Kidney (tissue), 14 donors: ENCODE data around the gene NR3C2. TPM values are rescaled to one million over a fixed set of nuclear protein-coding genes. Genes with fewer than 3 reads are reported as not detected.
A peak's percentile ranks its signal among the peaks of the same experiment; 100 is the strongest.

ENCODE experiments used
- DNase-seq, 5 donors: peaks; one replicate each; pipeline ENCODE4 v3.0.0-alpha.2; 2013 to 2020
- FAIRE-seq: peaks from 2 replicates; lab custom pipeline; 2012; peaks lifted over from hg19 to GRCh38; lab: Jason Lieb, UNC
- H3K27ac ChIP-seq, 2 donors: one replicate each; pipeline ENCODE4 v1.7.0; 2013; ENCODE audit warnings: low read depth in 2 of 2, low read length in 2 of 2, inconsistent platforms in 1 of 2
- H3K27me3 ChIP-seq: one replicate; pipeline ENCODE4 v1.7.1; 2013; ENCODE audit warnings: low read length, inconsistent platforms; ENCODE audit not compliant: control insufficient read depth, insufficient read depth
- H3K36me3 ChIP-seq, 3 donors: one replicate each; pipeline versions ENCODE4 v1.7.0 to v1.7.1; 2013; ENCODE audit warnings: low read length in 3 of 3, control low read depth in 1 of 3, inconsistent platforms in 1 of 3; ENCODE audit not compliant: insufficient read depth in 3 of 3, control insufficient read depth in 2 of 3
- H3K4me1 ChIP-seq, 3 donors: one replicate each; pipeline versions ENCODE4 v1.7.0 to v1.7.1; 2013; ENCODE audit warnings: low read length in 3 of 3, inconsistent platforms in 1 of 3, low read depth in 1 of 3; ENCODE audit not compliant: control insufficient read depth in 2 of 3, insufficient read depth in 2 of 3
- H3K4me3 ChIP-seq, 3 donors: one replicate each; pipeline versions ENCODE4 v1.7.0 to v1.8.1; 2013; ENCODE audit warnings: low read length in 3 of 3, control low read depth in 1 of 3, inconsistent platforms in 1 of 3
- H3K9ac ChIP-seq, 3 donors: one replicate each; pipeline versions ENCODE4 v1.7.0 to v1.7.1; 2013; ENCODE audit warnings: low read length in 3 of 3, control low read depth in 1 of 3, inconsistent platforms in 1 of 3
- H3K9me3 ChIP-seq, 3 donors: one replicate each; pipeline versions ENCODE4 v1.7.0 to v1.7.1; 2013; ENCODE audit warnings: low read length in 3 of 3, control low read depth in 1 of 3, inconsistent platforms in 1 of 3; ENCODE audit not compliant: control insufficient read depth in 2 of 3, insufficient read depth in 1 of 3
- intact Hi-C: fragments of 100-400 bp; cut with DNase I; formaldehyde crosslinking; loops from one replicate; pipeline ENCODE4 v1.11.1; 2022
- polyA plus RNA-seq: library from polyadenylated mRNA; stranded (reverse); fragments of 350-450 nt; fragmentation: Illumina TruSeq; extraction: RNeasy Lipid Tissue Mini Kit (QIAGEN cat#74804); gene quantifications from one replicate; pipeline ENCODE4 v1.2.3, GENCODE V29; 2014; ENCODE audit warnings: low read depth, low replicate concordance; ENCODE audit not compliant: insufficient read depth
- total RNA-seq: library from RNA; stranded (reverse); fragmentation: NEBNext Ultra II Directional; extraction: Animal tissue kit (Norgen Biotek cat#: 25700); gene quantifications from one replicate; pipeline ENCODE4 v1.2.1, GENCODE V29; 2021
- TF ChIP-seq, protein P1 (sequence below): IDR thresholded peaks from 3 replicates; pipeline ENCODE4 v1.5.1; 2012; ENCODE audit warnings: mild to moderate bottlenecking, moderate library complexity, borderline replicate concordance; ENCODE audit not compliant: insufficient read depth; ENCODE audit errors: extremely low read depth
- donor health status: control.
- donor health status: control.
- donor health status: control.
- donor health status: control.
- donor health status: control.
- donor health status: DM: yes; HTN: yes; CAD: no.
- donor health status: Normal renal cell carcinoma (clear cell type).

Gene NR3C2
- total and polyA plus RNA-seq, 2 donors from 2014 or later: 8.7 to 43.4 TPM

- Histone ChIP-seq H3K4me1 (peaks cover 0 to 5% (median 5%) of the 10 kb centered on the region in 3 donors), H3K4me3 (no peak overlapping the region), H3K27ac (no peak overlapping the region), H3K27me3 (no peaks in the 10 kb centered on the region), H3K9ac (no peak overlapping the region), H3K36me3 (no peaks in the 10 kb centered on the region), H3K9me3 (no peaks in the 10 kb centered on the region)
- TF ChIP-seq, protein P1, sequence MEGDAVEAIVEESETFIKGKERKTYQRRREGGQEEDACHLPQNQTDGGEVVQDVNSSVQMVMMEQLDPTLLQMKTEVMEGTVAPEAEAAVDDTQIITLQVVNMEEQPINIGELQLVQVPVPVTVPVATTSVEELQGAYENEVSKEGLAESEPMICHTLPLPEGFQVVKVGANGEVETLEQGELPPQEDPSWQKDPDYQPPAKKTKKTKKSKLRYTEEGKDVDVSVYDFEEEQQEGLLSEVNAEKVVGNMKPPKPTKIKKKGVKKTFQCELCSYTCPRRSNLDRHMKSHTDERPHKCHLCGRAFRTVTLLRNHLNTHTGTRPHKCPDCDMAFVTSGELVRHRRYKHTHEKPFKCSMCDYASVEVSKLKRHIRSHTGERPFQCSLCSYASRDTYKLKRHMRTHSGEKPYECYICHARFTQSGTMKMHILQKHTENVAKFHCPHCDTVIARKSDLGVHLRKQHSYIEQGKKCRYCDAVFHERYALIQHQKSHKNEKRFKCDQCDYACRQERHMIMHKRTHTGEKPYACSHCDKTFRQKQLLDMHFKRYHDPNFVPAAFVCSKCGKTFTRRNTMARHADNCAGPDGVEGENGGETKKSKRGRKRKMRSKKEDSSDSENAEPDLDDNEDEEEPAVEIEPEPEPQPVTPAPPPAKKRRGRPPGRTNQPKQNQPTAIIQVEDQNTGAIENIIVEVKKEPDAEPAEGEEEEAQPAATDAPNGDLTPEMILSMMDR: no peak
- DNase-seq (no peak), FAIRE-seq (no peak)
- intact Hi-C loops: no loop called here
Measured at GRCh38 chr4:148405161-148405893, 36.9 kb downstream of the NR3C2 start.

DNA sequence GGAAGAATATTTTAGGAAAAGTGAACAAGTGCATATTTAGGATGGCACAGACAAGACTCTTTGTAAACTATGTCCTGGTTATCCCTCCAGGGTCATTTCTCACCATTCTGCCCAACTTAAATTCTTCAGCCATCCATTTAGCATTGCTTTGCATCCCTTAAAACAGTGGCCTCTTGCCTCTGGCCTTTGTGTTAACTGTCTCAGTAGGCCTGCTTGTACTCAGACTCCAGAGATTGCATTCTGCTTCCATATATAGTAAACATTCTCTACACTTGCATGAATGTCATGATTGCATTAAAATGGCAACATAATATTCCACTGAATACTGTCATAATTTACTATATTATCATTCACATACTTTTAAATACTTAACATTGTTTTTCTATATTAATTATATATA, 43.2 kb downstream of the NR3C2 start:
- TF ChIP-seq, protein P1: no peak
- H3K27me3 ChIP-seq: no peaks in the 10 kb centered on the region
- no peak overlapping the region for H3K9ac ChIP-seq
- no peak overlapping the region for H3K27ac ChIP-seq
- FAIRE-seq (no peak), DNase-seq (no peak)
- H3K9me3 ChIP-seq: no peaks in the 10 kb centered on the region
- intact Hi-C loops: no loop called here
- H3K4me3 ChIP-seq: no peak overlapping the region
- peaks cover 0 to 6% (median 3%) of the 10 kb centered on the region in 3 donors for H3K4me1 ChIP-seq
- H3K36me3 ChIP-seq: no peaks in the 10 kb centered on the region

DNA sequence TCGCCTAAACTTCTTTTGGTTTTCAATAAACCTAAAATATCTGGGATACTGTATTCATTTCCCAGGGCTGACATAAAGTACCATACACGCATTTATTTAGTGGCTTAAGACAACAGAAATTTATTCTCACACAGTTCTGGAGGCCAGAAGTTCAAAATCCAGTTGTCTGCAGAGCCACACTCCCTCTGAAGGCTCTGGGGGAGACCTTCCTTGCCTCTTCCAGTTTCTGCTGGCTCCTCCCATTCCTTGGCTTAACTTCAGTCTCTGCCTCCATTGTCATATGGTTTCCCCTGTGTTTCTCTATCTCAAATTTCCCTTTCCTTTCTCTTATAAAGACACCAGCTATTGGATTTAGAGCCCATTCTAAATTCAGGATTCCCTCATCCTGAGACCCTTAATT, 44.4 kb downstream of the NR3C2 start:
- H3K9ac ChIP-seq: no peak overlapping the region
- DNase-seq: peak in 2 of 5 donors; percentile 23 to 46
- TF ChIP-seq, protein P1: no peak
- no peak overlapping the region for H3K27ac ChIP-seq
- no peaks in the 10 kb centered on the region for H3K27me3 ChIP-seq
- H3K9me3 ChIP-seq: no peaks in the 10 kb centered on the region
- peaks cover 0 to 6% (median 3%) of the 10 kb centered on the region in 3 donors for H3K4me1 ChIP-seq
- H3K36me3 ChIP-seq: no peaks in the 10 kb centered on the region
- intact Hi-C loops: no loop called here
- H3K4me3 ChIP-seq: no peak overlapping the region
- FAIRE-seq: no peak
